SK-N-SH (cell line): ENCODE data around the gene MOK. TPM values are rescaled to one million over a fixed set of nuclear protein-coding genes. Genes with fewer than 3 reads are reported as not detected.

Source experiments
- CTCF ChIA-PET: fragments of 300-600, 350-600 bp; formaldehyde crosslinking; extraction: SDS; loops from one replicate; lab custom pipeline; 2021; lab: Yijun Ruan, JAX
- POLR2A ChIA-PET: fragments of 350-600 bp; sonication (Branson Sonifier 250); formaldehyde crosslinking; extraction: SDS; loops from one replicate; lab custom pipeline; 2020; ENCODE audit warnings: antibody characterized with exemption, inconsistent platforms; lab: Yijun Ruan, JAX
- DNase-seq: peaks from one replicate; pipeline ENCODE4 v3.0.0; 2012
- H2AFZ ChIP-seq: fragments of 200-600 bp; sonication (generic); 2 replicates; pipeline ENCODE4 v1.8.1; 2016; ENCODE audit warnings: antibody characterized with exemption, mild to moderate bottlenecking, low read depth
- H3F3A ChIP-seq: fragments of 200-600 bp; sonication (generic); replicated peaks from 2 replicates; pipeline ENCODE3; 2016; ENCODE audit warnings: antibody characterized with exemption, mild to moderate bottlenecking; ENCODE audit not compliant: insufficient read depth
- H3K27ac ChIP-seq, 2 experiments: fragments of 200-500 bp in 1 of 2; fragments of 200-600 bp in 1 of 2; sonication (Bioruptor generic) in 1 of 2; sonication (generic), shearing (Covaris generic) in 1 of 2; 2 replicates each; pipeline versions ENCODE4 v1.5.1 to v1.6.1; 2014 to 2016; ENCODE audit warnings: low read depth in 2 of 2, inconsistent platforms in 1 of 2, low read length in 1 of 2, mild to moderate bottlenecking in 1 of 2, mixed read lengths in 1 of 2
- H3K27me3 ChIP-seq: fragments of 200-600 bp; sonication (generic), shearing (Covaris generic); 2 replicates; pipeline ENCODE4 v1.6.1; 2016; ENCODE audit warnings: mixed run types; ENCODE audit not compliant: insufficient read depth
- H3K36me3 ChIP-seq, 2 experiments: fragments of 200-500 bp in 1 of 2; fragments of 200-600 bp in 1 of 2; sonication (Bioruptor generic) in 1 of 2; sonication (generic) in 1 of 2; replicated peaks in 1 of 2; 2 replicates each; pipeline versions ENCODE3 to v1.5.1; 2014 to 2016; ENCODE audit warnings: low read length in 1 of 2, mild to moderate bottlenecking in 1 of 2; ENCODE audit not compliant: insufficient read depth in 2 of 2, control insufficient read depth in 1 of 2
- H3K4me1 ChIP-seq, 2 experiments: fragments of 200-500 bp in 1 of 2; fragments of 200-600 bp in 1 of 2; sonication (Bioruptor generic) in 1 of 2; sonication (generic), shearing (Covaris generic) in 1 of 2; 2 replicates each; pipeline versions ENCODE4 v1.5.1 to v1.6.1; 2014 to 2016; ENCODE audit warnings: low read depth in 1 of 2, low read length in 1 of 2, mixed run types in 1 of 2; ENCODE audit not compliant: insufficient read depth in 2 of 2, control insufficient read depth in 1 of 2
- H3K4me2 ChIP-seq: fragments of 200-600 bp; sonication (generic), shearing (Covaris generic); 2 replicates; pipeline ENCODE4 v1.6.1; 2017; ENCODE audit warnings: mixed run types
- H3K4me3 ChIP-seq, 2 experiments: fragments of 200-500 bp in 1 of 2; fragments of 200-600 bp in 1 of 2; sonication (Bioruptor generic) in 1 of 2; sonication (generic), shearing (Covaris generic) in 1 of 2; 2 replicates each; pipeline versions ENCODE4 v1.5.1 to v1.8.1; 2014 to 2016; ENCODE audit warnings: low read depth in 2 of 2, inconsistent platforms in 1 of 2, low read length in 1 of 2, mild to moderate bottlenecking in 1 of 2, mixed read lengths in 1 of 2, moderate library complexity in 1 of 2
- H3K79me2 ChIP-seq: fragments of 200-600 bp; sonication (generic); 2 replicates; pipeline ENCODE4 v1.8.1; 2017; ENCODE audit warnings: mild to moderate bottlenecking; ENCODE audit not compliant: insufficient read depth
- H3K9ac ChIP-seq: fragments of 200-600 bp; sonication (generic); 2 replicates; pipeline ENCODE4 v1.6.1; 2017; ENCODE audit warnings: mixed run types
- H3K9me2 ChIP-seq: fragments of 200-600 bp; sonication (generic); 2 replicates; pipeline ENCODE4 v1.6.1; 2017; ENCODE audit warnings: mixed run types
- H3K9me3 ChIP-seq: fragments of 200-600 bp; sonication (generic); 2 replicates; pipeline ENCODE4 v1.6.1; 2017; ENCODE audit warnings: mixed run types, mild to moderate bottlenecking, moderate library complexity
- H4K20me1 ChIP-seq: fragments of 200-600 bp; sonication (generic); 2 replicates; pipeline ENCODE4 v1.6.1; 2017; ENCODE audit warnings: mild to moderate bottlenecking, mixed run types; ENCODE audit not compliant: insufficient read depth
- FOSL2 ChIP-seq: IDR thresholded peaks from 2 replicates; pipeline ENCODE4 v1.4.0; 2012; ENCODE audit warnings: low read depth, mild to moderate bottlenecking, moderate library complexity, borderline replicate concordance
- FOXM1 ChIP-seq: IDR thresholded peaks from 2 replicates; pipeline ENCODE4 v1.4.0; 2012; ENCODE audit warnings: low read depth, mild to moderate bottlenecking
- GABPA ChIP-seq: IDR thresholded peaks from 2 replicates; pipeline ENCODE4 v1.4.0; 2012; ENCODE audit warnings: low read depth, mild to moderate bottlenecking
- JUND ChIP-seq: IDR thresholded peaks from 2 replicates; pipeline ENCODE4 v1.4.0; 2012
- MAX ChIP-seq: IDR thresholded peaks from 2 replicates; pipeline ENCODE4 v1.4.0; 2012; ENCODE audit warnings: low read depth
- MEF2A ChIP-seq: IDR thresholded peaks from 2 replicates; pipeline ENCODE4 v1.4.0; 2012; ENCODE audit warnings: low read depth, borderline replicate concordance
- MXI1 ChIP-seq: IDR thresholded peaks from 2 replicates; pipeline ENCODE4 v1.6.1; 2012; ENCODE audit warnings: mild to moderate bottlenecking, low read depth, low read length, improper control_type of control experiment
- NFIC ChIP-seq: IDR thresholded peaks from 2 replicates; pipeline ENCODE4 v1.4.0; 2012; ENCODE audit warnings: borderline replicate concordance
- NRF1 ChIP-seq: IDR thresholded peaks from 2 replicates; pipeline ENCODE4 v1.6.1; 2012; ENCODE audit warnings: low read depth, mild to moderate bottlenecking, low read length
- POLR2AphosphoS5 ChIP-seq: IDR thresholded peaks from 2 replicates; pipeline ENCODE4 v1.6.1; 2012; ENCODE audit warnings: low read depth, low read length
- RFX5 ChIP-seq: IDR thresholded peaks from 2 replicates; pipeline ENCODE4 v1.6.1; 2012; ENCODE audit warnings: mild to moderate bottlenecking, improper control_type of control experiment, low read length
- RXRA ChIP-seq: IDR thresholded peaks from 2 replicates; pipeline ENCODE4 v1.4.0; 2012; ENCODE audit warnings: low read depth, mild to moderate bottlenecking, borderline replicate concordance
- SMC3 ChIP-seq: IDR thresholded peaks from 2 replicates; pipeline ENCODE4 v1.6.1; 2012; ENCODE audit warnings: low read depth, low read length, improper control_type of control experiment
- TAF1 ChIP-seq: IDR thresholded peaks from 2 replicates; pipeline ENCODE4 v1.6.1; 2012; ENCODE audit warnings: low read depth, mild to moderate bottlenecking, low read length, moderate library complexity, borderline replicate concordance
- TCF12 ChIP-seq: IDR thresholded peaks from 2 replicates; pipeline ENCODE4 v1.4.0; 2012
- TEAD4 ChIP-seq: IDR thresholded peaks from 2 replicates; pipeline ENCODE4 v1.4.0; 2012; ENCODE audit warnings: mild to moderate bottlenecking, borderline replicate concordance; ENCODE audit not compliant: insufficient read depth
- YY1 ChIP-seq: IDR thresholded peaks from 2 replicates; pipeline ENCODE4 v1.4.0; 2012; ENCODE audit warnings: low read depth, mild to moderate bottlenecking
- ZBTB33 ChIP-seq: IDR thresholded peaks from 2 replicates; pipeline ENCODE4 v1.4.0; 2012; ENCODE audit warnings: low read depth, borderline replicate concordance
- WGBS: methylation state at CpG from one replicate; pipeline ENCODE4 v1.1.6; 2017; ENCODE audit warnings: low lambda C conversion rate; 5-methylcytosine and 5-hydroxymethylcytosine counted together
- polyA plus RNA-seq, 3 experiments: library from polyadenylated mRNA; depleted of rRNA; stranded (reverse); fragments of >200 nt; gene quantifications; 2 replicates each; pipeline ENCODE4 v1.2.3, GENCODE V29; 2012
- TF ChIP-seq, protein P1 (sequence below): IDR thresholded peaks from 2 replicates; pipeline ENCODE4 v1.6.1; 2012; ENCODE audit warnings: mild to moderate bottlenecking, low read depth, low read length, moderate library complexity
- TF ChIP-seq, protein P2 (sequence below): fragments of 150-350 bp; IDR thresholded peaks from 2 replicates; pipeline ENCODE4 v1.6.1; 2016; ENCODE audit warnings: mild to moderate bottlenecking, low read depth, low read length

The MOK gene
- polyA plus RNA-seq, 1 of the 3 experiments (the other 2 are of a cell fraction): 13.3 TPM

GRCh38 chr14:102304611-102305506, at the start of gene MOK (continued):
- TF ChIP-seq, protein P1, sequence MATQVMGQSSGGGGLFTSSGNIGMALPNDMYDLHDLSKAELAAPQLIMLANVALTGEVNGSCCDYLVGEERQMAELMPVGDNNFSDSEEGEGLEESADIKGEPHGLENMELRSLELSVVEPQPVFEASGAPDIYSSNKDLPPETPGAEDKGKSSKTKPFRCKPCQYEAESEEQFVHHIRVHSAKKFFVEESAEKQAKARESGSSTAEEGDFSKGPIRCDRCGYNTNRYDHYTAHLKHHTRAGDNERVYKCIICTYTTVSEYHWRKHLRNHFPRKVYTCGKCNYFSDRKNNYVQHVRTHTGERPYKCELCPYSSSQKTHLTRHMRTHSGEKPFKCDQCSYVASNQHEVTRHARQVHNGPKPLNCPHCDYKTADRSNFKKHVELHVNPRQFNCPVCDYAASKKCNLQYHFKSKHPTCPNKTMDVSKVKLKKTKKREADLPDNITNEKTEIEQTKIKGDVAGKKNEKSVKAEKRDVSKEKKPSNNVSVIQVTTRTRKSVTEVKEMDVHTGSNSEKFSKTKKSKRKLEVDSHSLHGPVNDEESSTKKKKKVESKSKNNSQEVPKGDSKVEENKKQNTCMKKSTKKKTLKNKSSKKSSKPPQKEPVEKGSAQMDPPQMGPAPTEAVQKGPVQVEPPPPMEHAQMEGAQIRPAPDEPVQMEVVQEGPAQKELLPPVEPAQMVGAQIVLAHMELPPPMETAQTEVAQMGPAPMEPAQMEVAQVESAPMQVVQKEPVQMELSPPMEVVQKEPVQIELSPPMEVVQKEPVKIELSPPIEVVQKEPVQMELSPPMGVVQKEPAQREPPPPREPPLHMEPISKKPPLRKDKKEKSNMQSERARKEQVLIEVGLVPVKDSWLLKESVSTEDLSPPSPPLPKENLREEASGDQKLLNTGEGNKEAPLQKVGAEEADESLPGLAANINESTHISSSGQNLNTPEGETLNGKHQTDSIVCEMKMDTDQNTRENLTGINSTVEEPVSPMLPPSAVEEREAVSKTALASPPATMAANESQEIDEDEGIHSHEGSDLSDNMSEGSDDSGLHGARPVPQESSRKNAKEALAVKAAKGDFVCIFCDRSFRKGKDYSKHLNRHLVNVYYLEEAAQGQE: no peak
- TF ChIP-seq TEAD4 (no peak), ZBTB33 (no peak), RFX5 (peak; percentile 68; the same call in 1 of the 2 replicates), JUND (no peak), TAF1 (no peak), TCF12 (no peak), NRF1 (peak; percentile 99)

GRCh38 chr14:102353126-102353619, 48.2 kb upstream of the MOK start:
- H3K27me3 ChIP-seq: no peaks in the 10 kb centered on the region
- no peaks in the 10 kb centered on the region for H4K20me1 ChIP-seq
- H3K4me1 ChIP-seq: no peaks in the 10 kb centered on the region
- ChIA-PET CTCF (no interaction called here), POLR2A (no interaction called here)
- H3K36me3 ChIP-seq: peaks cover 43 to 44% of the 10 kb centered on the region in 2 experiments
- no peak overlapping the region for H3K9ac ChIP-seq
- no peak for DNase-seq
- WGBS: 97% methylated on average over 6 of the region's 8 CpGs
- no peaks in the 10 kb centered on the region for H3K9me2 ChIP-seq
- H3K4me2 ChIP-seq: no peak overlapping the region
- H3K9me3 ChIP-seq: no peaks in the 10 kb centered on the region
- H3K79me2 ChIP-seq: no peaks in the 10 kb centered on the region
- no peaks in the 10 kb centered on the region for H3F3A ChIP-seq
- H3K4me3 ChIP-seq: no peak overlapping the region
- no peak overlapping the region for H3K27ac ChIP-seq
- H2AFZ ChIP-seq: no peak overlapping the region
- TF ChIP-seq FOSL2 (no peak), MXI1 (no peak), POLR2AphosphoS5 (no peak), NFIC (no peak), MEF2A (no peak), SMC3 (no peak), JUND (no peak), GABPA (no peak), MAX (no peak), FOXM1 (no peak), YY1 (no peak), RXRA (no peak)
- TF ChIP-seq, protein P1: no peak
- TF ChIP-seq, protein P2, sequence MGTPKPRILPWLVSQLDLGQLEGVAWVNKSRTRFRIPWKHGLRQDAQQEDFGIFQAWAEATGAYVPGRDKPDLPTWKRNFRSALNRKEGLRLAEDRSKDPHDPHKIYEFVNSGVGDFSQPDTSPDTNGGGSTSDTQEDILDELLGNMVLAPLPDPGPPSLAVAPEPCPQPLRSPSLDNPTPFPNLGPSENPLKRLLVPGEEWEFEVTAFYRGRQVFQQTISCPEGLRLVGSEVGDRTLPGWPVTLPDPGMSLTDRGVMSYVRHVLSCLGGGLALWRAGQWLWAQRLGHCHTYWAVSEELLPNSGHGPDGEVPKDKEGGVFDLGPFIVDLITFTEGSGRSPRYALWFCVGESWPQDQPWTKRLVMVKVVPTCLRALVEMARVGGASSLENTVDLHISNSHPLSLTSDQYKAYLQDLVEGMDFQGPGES: no peak
